ENCODE measurements around the gene TLR3.

- TF ChIP-seq CTCF (IDR thresholded peaks at IDR 0.05), result no peak
- no peak for TF ChIP-seq POLR2A (IDR thresholded peaks at IDR 0.05)
- TF ChIP-seq POLR2AphosphoS5 (IDR thresholded peaks at IDR 0.05), result no peak
Measured at GRCh38 chr4:186024637-186025407, 44.1 kb upstream of the TLR3 start.
